ENCODE measurements around the gene TYROBP.

The TYROBP gene

DNA sequence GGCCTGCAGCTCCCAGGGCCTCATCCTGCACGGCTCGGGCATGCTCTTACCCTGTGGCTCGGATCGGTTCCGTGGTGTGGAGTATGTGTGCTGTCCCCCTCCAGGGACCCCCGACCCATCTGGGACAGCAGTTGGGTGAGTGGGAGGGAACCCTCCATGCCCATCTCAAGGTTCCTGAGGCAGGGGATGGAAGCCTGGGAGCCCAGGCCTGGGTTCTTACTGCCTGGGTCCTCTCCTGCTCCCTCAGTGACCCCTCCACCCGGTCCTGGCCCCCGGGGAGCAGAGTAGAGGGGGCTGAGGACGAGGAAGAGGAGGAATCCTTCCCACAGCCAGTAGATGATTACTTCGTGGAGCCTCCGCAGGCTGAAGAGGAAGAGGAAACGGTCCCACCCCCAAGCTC is 36.5 kb downstream of the TYROBP start:
- DNase-seq (ENCODE audit: low read depth in 2 of 2), result no peak

DNA sequence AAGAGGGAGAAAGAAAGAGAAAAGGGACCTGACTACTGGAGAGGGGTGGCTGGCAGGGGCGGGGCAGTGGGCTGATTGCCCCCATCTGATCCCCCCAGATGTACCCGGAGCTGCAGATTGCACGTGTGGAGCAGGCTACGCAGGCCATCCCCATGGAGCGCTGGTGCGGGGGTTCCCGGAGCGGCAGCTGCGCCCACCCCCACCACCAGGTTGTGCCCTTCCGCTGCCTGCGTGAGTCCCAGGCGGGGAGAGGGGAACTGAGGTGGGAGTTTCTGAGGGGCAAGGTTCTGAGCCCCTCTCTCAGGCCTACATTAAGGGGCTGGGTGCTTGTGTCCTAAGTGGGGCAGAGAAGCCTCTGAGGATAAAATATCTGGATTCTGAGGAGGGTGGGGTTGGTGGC is 37.3 kb downstream of the TYROBP start:
- no peak for DNase-seq (ENCODE audit: low read depth in 2 of 2)

DNA sequence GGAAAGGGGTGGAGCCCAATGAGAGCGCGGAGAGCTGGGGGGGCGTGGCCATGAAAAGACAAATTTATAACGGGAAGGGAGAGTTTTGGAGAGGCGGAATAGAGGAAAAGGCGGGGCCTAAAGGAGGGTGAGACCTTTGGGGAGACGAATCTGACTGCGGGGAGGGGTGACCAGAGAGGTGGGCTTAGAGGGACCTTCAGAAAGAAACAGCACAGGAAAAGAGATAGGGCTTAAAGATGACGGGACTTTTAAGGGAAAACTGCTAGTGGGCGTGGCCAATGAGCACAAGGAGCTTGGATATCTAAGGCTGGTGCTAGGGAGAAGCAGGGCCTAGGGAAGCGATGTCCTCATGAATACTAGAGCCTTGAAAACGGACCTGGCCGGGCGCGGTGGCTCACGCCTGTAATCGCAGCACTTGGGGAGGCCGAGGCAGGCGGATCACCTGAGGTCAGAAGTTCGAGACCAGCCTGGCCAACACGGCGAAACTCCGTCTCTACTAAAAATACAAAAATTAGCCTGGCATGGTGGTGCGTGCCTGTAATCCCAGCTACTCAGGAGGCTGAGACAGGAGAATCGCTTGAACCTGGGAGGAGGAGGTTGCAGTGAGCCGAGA is 37.9 kb downstream of the TYROBP start:
- peak in 1 of 2 donors; percentile 58 for DNase-seq (ENCODE audit: low read depth in 2 of 2)

DNA sequence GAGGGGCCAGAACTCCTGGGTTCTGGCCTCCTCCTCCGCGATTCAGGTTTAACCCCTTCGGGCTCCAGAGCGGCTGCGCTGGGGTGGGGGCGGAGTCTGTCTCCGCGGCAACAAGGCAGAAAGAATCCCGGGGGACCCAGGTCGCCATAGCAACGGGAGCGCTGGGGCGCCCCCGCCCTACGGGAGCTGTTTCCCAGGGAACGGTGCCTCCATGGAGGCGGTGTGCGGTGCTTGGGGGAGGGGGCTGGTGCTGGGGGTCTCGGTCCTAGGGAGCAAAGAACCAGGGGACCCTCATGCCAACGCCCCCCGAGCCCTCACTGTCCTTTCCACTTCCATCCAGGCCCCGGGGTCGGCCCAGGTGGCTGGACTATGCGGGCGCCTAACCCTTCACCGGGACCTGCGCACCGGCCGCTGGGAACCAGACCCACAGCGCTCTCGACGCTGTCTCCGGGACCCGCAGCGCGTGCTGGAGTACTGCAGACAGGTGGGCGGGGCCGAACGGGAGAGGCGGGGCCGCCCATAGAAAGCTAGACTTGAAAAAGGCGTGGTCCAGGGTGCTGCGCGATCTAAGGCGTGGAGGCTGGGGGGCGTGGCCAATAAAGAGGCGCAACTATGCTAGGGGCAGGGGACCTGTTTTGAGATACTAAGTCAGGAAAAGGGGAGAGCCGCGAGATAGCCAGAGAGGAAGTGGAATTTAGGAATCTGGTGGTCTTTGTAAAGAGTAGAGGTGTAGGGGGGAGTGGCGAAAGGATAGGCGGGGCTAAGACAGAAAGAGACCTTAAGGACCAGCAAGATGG is 38.6 kb downstream of the TYROBP start:
- DNase-seq (ENCODE audit: low read depth in 2 of 2), result peak; percentile 78 to 86

DNA sequence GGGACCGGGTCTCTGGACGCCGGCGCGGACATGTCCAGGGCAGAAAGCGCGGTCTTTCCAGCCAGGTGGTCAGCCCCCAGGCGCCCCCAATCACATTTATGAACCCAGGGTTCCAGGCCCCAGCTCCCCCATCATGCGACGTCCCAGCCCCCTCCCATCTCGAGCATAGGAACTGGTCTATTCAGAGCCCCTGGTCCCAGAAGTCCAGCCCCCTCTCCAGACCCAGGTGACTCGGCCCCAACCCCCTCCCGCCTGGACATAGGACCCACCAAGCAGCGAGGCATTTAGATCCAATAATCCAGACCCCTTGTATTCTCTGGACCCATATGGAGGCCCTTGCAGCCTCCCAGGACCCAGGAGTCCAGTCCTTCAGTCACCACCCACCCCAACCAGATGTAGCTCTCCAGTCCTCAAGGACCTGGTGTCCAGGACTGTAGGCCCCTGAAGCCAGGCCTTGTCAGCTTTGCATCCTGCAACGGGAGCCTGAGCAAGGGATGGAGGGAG is 39.2 kb downstream of the TYROBP start:
- no peak for DNase-seq (ENCODE audit: low read depth in 2 of 2)

DNA sequence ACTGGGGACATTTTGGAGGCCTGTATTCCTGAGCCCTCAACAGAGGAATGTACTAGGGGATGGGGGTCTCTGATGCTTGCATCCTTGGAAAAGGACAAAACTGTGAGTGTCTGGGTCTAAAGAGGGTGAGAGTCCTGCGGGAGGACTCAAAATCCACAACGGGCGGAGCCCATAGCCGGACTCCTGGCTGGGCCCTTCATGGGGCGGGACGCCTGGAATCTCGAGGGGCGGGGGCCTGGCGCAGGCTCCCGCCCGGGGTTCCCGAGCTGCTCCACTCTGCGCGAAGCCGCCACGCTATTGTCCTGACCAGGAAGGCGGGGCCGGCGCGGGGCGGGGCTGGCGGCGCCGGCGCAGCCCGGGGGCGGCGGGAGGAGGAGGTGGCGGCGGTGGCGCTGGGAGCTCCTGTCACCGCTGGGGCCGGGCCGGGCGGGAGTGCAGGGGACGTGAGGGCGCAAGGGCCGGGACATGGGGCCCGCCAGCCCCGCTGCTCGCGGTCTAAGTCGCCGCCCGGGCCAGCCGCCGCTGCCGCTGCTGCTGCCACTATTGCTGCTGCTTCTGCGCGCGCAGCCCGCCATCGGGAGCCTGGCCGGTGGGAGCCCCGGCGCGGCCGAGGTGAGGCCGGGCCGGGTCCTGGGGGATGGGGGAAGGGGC is 39.8 kb downstream of the TYROBP start, which contains the start of gene APLP1:
Gene APLP1 (plus strand): TSS at position 403 of the 651 bp plus-strand sequence. CDS start 63 bp downstream, at position 466.
- peak; percentile 64 to 66 for DNase-seq (ENCODE audit: low read depth in 2 of 2)

DNA sequence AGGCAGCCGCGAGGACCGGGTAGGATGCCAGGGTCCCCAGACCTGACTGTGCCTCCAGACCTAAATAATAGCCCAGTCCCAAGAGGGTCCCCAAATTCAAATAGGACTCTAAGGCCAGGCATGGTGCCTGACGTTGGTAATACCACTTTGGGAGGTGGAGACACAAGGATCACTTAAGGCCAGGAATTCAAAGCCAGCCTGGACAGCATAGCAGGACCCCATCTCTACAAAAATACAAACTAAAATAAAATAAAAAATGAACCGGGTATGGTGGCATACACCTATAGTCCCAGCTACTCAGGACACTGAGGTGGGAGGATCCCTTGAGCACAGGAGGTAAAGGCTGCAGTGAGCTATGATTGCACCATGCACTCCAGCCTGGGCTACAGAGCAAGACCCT is 45.1 kb downstream of the TYROBP start:
- no peak for DNase-seq (ENCODE audit: low read depth in 2 of 2)

DNA sequence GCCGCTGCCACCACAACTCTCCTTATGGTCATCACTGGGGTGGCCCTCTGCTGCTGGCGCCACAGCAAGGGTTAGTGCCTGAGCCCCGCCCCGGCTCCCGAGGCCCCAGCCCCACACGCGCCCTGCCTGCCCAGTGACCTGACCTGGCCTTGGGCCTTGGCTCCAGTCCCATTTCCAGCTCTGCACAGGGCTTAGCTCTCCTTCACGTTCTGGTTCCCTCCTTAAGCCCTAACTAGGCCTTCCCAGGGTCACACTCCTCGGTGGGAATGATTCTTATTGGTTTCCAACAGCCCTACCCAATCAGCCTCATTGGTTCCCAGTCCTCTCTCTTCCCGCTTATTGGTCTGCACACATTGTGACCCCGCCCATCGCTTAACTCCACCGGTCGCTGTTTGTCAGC is 45.6 kb downstream of the TYROBP start:
- DNase-seq (ENCODE audit: low read depth in 2 of 2), result no peak

DNA sequence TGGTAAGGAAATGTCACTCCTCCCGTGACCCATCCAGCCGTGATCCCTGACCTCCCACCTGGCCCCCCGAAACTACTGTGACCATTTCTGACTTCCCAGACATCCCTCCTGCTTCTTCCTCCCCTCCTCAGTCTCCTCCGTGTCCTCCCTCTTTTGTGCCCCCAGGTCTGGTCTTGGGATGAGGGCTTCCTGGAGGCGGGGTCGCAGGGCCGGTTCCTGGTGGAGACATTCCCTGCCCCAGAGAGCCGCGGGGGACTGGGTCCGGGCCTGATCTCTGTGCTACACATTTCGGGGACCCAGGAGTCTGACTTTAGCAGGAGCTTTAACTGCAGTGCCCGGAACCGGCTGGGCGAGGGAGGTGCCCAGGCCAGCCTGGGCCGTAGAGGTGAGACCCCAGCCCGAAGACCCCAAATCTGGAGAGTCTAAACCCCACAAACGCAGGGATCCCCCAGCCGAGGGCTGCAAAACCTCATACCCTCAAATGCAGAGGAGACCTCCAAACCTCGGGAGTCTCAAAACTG is 46.4 kb downstream of the TYROBP start:
- DNase-seq (ENCODE audit: low read depth in 2 of 2), result no peak

DNA sequence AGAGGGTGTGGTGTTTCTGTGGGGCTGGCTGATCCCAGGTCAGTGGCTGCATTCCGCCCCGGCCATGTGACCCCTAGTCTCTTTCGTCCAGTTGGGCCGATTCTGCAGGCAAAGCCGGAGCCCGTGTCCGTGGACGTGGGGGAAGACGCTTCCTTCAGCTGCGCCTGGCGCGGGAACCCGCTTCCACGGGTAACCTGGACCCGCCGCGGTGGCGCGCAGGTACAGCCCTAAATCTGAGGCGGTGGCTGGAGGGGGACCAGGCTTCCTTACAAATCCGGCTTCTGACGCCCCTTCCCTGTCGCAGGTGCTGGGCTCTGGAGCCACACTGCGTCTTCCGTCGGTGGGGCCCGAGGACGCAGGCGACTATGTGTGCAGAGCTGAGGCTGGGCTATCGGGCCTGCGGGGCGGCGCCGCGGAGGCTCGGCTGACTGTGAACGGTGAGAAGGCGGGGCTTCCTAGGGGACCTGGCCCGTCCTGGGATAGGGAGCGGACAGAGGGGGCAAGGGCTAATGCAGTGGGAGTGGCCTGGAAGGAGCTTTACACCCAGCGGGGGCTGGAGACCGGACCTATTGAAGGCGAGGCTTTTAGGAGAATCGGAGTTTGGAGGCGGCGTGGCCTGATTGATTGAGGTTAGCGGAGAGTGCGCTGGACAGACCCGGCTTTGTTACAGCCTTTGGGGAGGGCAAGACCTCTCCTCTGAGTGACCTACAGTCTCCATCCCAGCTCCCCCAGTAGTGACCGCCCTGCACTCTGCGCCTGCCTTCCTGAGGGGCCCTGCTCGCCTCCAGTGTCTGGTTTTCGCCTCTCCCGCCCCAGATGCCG is 47.1 kb downstream of the TYROBP start:
- no peak for DNase-seq (ENCODE audit: low read depth in 2 of 2)

DNA sequence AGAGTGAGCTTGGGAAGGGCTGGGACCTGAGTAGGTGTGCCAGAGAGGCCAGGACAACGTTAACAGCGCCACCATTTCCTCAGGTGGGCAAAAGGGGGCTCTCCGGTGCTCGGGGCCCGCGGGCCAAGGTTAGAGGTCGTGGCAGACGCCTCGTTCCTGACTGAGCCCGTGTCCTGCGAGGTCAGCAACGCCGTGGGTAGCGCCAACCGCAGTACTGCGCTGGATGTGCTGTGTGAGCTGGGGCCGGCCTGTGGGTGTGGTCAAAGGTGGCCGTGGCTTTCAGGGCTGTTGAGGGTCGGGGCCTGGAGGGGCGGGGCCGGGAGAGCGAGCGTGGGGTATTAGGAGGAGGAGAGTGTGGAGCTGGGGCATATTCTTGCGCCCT is 47.7 kb downstream of the TYROBP start:
- DNase-seq (ENCODE audit: low read depth in 2 of 2), result no peak

DNA sequence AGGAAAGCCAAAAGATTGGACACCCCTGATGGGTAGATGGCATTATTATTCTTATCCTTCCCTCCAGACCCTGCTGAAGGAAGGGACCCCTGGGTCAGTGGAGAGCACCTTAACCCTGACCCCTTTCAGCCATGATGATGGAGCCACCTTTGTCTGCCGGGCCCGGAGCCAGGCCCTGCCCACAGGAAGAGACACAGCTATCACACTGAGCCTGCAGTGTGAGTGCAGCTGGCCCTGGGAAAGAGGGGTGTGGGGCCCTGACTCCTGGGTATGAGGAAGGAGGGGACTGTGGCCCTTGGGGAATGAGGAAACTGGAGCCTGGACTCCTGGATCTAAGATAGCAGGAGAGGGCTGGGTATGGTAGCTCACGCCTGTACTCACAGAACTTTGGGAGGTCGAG is 48.7 kb downstream of the TYROBP start:
- DNase-seq (ENCODE audit: low read depth in 2 of 2), result no peak

DNA sequence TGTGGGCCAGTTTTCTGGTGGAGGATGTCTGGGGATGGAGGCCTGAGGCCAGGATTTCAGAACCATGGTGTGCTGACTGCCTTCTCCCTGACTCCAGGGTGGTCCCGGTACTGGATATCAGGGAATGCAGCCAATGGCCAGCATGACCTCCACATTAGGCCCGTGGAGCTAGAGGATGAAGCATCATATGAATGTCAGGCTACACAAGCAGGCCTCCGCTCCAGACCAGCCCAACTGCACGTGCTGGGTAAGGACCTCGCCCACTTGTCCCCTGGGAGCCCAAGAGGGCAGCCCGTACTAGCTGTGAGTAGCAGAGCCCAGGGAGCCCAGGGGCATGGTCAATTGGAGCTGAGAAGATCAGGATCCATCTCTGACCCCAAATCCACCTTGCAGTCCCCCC is 49.8 kb downstream of the TYROBP start:
- DNase-seq (ENCODE audit: low read depth in 2 of 2), result no peak

DNA sequence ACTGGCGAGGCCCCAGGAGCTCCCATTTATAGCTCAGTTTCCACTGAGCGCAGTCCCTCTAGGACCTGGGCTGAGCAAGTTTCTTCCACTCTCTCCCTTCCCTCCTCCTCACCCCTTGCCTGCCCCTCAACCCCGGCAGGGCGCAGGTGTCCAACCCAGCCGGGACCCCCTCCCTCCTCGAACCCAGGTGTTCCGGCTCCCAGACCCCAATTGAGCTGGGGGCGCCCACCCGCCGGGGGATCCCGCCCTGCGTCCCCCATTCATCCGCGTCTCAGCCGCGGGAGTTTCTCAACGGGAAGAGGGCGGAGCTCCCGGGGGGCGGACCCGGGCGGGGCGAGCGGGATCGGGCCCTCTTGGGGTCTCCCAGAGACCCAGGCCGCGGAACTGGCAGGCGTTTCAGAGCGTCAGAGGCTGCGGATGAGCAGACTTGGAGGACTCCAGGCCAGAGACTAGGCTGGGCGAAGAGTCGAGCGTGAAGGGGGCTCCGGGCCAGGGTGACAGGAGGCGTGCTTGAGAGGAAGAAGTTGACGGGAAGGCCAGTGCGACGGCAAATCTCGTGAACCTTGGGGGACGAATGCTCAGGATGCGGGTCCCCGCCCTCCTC is 51.4 kb downstream of the TYROBP start, which contains the start of gene KIRREL2:
Gene KIRREL2 (plus strand): TSS at position 366 of the 604 bp plus-strand sequence. CDS start 209 bp downstream, at position 575.
- DNase-seq (ENCODE audit: low read depth in 2 of 2), result no peak
